HG02763 (cell line): ENCODE data around the gene TOLLIP.

ENCODE experiments used
- ATAC-seq: cut with Tn5 transposase; IDR thresholded peaks from one replicate; pipeline ENCODE4 v1.9.1; 2021; ENCODE audit warnings: mild to moderate bottlenecking, moderate library complexity; ENCODE audit not compliant: unreplicated experiment

Gene TOLLIP

GRCh38 chr11:1300121-1300520 is 9.3 kb downstream of the TOLLIP start:
- ATAC-seq: no peak

- ATAC-seq: no peak
Measured at GRCh38 chr11:1299621-1300020, 9.8 kb downstream of the TOLLIP start.

GRCh38 chr11:1298695-1299492 is 10.5 kb downstream of the TOLLIP start:
- no peak for ATAC-seq

- ATAC-seq: no peak
Measured at GRCh38 chr11:1297576-1298473, 11.6 kb downstream of the TOLLIP start.

- no peak for ATAC-seq
Measured at GRCh38 chr11:1297011-1297575, 12.3 kb downstream of the TOLLIP start.

- no peak for ATAC-seq
Measured at GRCh38 chr11:1296287-1296686, 13.1 kb downstream of the TOLLIP start.

GRCh38 chr11:1295591-1295990 is 13.8 kb downstream of the TOLLIP start:
- ATAC-seq: no peak

GRCh38 chr11:1295086-1295485 is 14.3 kb downstream of the TOLLIP start:
- no peak for ATAC-seq

- no peak for ATAC-seq
Measured at GRCh38 chr11:1293619-1294015, 15.8 kb downstream of the TOLLIP start.

GRCh38 chr11:1292644-1293618 is 16.5 kb downstream of the TOLLIP start:
- ATAC-seq: no peak

- no peak for ATAC-seq
Measured at GRCh38 chr11:1292018-1292643, 17.3 kb downstream of the TOLLIP start.

GRCh38 chr11:1291295-1292017 is 18.0 kb downstream of the TOLLIP start:
- no peak for ATAC-seq

GRCh38 chr11:1290052-1291040 is 19.1 kb downstream of the TOLLIP start:
- ATAC-seq: no peak

- ATAC-seq: no peak
Measured at GRCh38 chr11:1289211-1289935, 20.1 kb downstream of the TOLLIP start.

- no peak for ATAC-seq
Measured at GRCh38 chr11:1288426-1289151, 20.8 kb downstream of the TOLLIP start.

- ATAC-seq: no peak
Measured at GRCh38 chr11:1287928-1288327, 21.5 kb downstream of the TOLLIP start.

- ATAC-seq: no peak
Measured at GRCh38 chr11:1285876-1286275, 23.6 kb downstream of the TOLLIP start.
